Measurements from ENCODE around the gene NACA2. TPM values are rescaled to one million over a fixed set of nuclear protein-coding genes. Genes with fewer than 3 reads are reported as not detected.

NACA2 gene
- total and polyA plus RNA-seq, 2 of the 13 experiments (the other 11 are each of a cell fraction or from before 2014, with no cell fraction given): 0.21 TPM; not detected in 1

DNA sequence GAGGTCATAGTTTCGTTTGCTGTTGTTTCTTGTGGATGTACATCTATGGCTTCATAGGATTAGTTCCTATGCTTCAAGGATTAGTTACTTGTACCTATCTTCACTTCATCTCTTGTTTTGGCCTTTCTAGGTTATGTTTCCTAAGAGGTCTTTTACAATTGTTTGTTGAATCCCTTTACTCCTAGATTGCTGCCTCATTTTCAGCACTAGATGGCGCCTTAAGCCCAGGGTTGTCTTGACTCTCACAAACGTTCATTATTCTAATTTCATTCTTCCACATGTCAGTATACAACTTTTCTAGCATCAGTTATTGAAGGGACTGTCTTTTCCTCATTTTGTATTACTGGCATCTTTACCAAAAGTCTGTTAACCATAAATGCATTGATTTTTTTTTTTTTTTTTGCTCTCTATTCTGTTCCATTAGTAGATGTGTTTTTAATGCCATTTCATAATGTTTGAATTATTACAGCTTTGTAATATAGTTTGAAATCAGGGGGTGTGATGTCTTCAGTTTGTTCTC, 45.0 kb upstream of the NACA2 start (continued):
- TF ChIP-seq STAG1 (CRISPR knock-in tag; IDR thresholded peaks at IDR 0.05) (peak; percentile 98), RAD21 (CRISPR knock-in tag; IDR thresholded peaks at IDR 0.05) (peak; percentile 83), SUZ12 (IDR thresholded peaks at IDR 0.05; ENCODE audit: low read depth, low read length) (no peak)

DNA sequence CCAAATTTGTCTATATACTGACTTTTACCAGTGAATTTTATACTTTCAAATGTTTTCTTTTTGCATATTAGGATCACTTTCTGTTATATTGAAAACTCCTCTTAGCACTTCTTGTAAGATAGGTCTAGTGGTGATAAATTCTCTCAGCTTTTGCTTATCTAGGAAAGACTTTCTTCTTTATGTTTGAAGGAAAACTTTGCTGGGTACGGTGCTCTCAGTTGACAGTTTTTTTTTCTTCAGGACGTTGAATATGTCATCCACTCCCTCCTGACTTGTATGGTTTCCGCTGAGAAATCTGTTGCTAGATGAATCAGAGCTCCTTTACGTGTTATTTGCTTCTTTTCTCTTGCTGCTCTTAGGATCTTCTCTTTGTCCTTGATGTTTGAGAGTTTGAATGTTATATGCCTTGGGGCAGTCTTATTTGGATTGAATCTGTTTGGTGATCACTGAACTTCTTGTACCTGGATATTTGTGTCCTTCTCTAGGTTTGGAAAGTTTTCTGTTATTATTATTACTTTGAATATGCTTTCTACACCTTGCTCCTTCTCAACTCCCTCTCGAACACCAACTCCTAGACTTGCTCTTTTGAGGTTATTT, 44.0 kb upstream of the NACA2 start:
- in situ Hi-C loops (cut with HindIII; ENCODE audit: extremely low pct_ligation_motif_present, low pct_unique_long_range_greater_than_20kb) (loop anchor here (5.0 to 10.0 kb wide), 2 partner anchors 202 to 470 kb away; no protein-coding TSS in a partner anchor), intact Hi-C loops (cut with micrococcal nuclease; ENCODE audit: unreplicated experiment) (no loop called here)
- no peak for FAIRE-seq
- ATAC-seq: no peak
- Histone ChIP-seq H3K4me1 (ENCODE audit: insufficient read depth, low read length) (no peaks in the 10 kb centered on the region), H4K20me1 (ENCODE audit: insufficient read depth, low read length) (no peaks in the 10 kb centered on the region), H3K9ac (ENCODE audit: insufficient read depth, low read depth, low read length) (no peak overlapping the region), H3K9me3 (ENCODE audit: low read length) (peaks cover 5% of the 10 kb centered on the region; the same call in 1 of the 2 replicates), H2AFZ (ENCODE audit: low read length) (no peak overlapping the region), H3K79me2 (ENCODE audit: insufficient read depth, low read length) (no peaks in the 10 kb centered on the region), H3K4me2 (ENCODE audit: low read depth, low read length) (no peak overlapping the region), H3K4me3 (replicated peaks in 1 of 3; ENCODE audit: insufficient read depth in 1 of 3, low read depth in 2 of 3, low read length in 3 of 3) (no peak overlapping the region), H3K27me3 (ENCODE audit: control insufficient read depth in 1 of 2, insufficient read depth in 2 of 2, low read length in 2 of 2) (no peaks in the 10 kb centered on the region), H3K27ac (ENCODE audit: extremely low read length, insufficient read depth, low read length) (no peak overlapping the region), H3K36me3 (replicated peaks in 1 of 2; ENCODE audit: control insufficient read depth in 1 of 2, insufficient read depth in 2 of 2, low read length in 2 of 2) (no peaks in the 10 kb centered on the region)
- TF ChIP-seq ZNF337 (CRISPR knock-in tag; IDR thresholded peaks at IDR 0.05; ENCODE audit: borderline replicate concordance, low read depth) (peak; percentile 45; the same call in 1 of the 2 replicates), ZFP37 (CRISPR knock-in tag; IDR thresholded peaks at IDR 0.05; ENCODE audit: borderline replicate concordance) (no peak), NBN (conservative IDR thresholded peaks at IDR 0.05) (no peak), ZNF790 (CRISPR knock-in tag; IDR thresholded peaks at IDR 0.05; ENCODE audit: borderline replicate concordance) (no peak), ZNF572 (CRISPR knock-in tag; IDR thresholded peaks at IDR 0.05) (no peak), KLF16 (CRISPR knock-in tag; IDR thresholded peaks at IDR 0.05) (no peak), CBX1 (IDR thresholded peaks at IDR 0.05; ENCODE audit: low read depth) (no peak), ATF7-NPFF (CRISPR knock-in tag; IDR thresholded peaks at IDR 0.05; ENCODE audit: low read depth) (no peak)
- TF ChIP-seq, protein P1, sequence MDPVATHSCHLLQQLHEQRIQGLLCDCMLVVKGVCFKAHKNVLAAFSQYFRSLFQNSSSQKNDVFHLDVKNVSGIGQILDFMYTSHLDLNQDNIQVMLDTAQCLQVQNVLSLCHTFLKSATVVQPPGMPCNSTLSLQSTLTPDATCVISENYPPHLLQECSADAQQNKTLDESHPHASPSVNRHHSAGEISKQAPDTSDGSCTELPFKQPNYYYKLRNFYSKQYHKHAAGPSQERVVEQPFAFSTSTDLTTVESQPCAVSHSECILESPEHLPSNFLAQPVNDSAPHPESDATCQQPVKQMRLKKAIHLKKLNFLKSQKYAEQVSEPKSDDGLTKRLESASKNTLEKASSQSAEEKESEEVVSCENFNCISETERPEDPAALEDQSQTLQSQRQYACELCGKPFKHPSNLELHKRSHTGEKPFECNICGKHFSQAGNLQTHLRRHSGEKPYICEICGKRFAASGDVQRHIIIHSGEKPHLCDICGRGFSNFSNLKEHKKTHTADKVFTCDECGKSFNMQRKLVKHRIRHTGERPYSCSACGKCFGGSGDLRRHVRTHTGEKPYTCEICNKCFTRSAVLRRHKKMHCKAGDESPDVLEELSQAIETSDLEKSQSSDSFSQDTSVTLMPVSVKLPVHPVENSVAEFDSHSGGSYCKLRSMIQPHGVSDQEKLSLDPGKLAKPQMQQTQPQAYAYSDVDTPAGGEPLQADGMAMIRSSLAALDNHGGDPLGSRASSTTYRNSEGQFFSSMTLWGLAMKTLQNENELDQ (CRISPR knock-in tag; IDR thresholded peaks at IDR 0.05; ENCODE audit: borderline replicate concordance): no peak
- ChIA-PET POLR2A (no interaction called here), CTCF (ENCODE audit: low intra/inter-chr PET ratio, low total read pairs) (interaction anchor here (2.0 to 3.5 kb wide), 2 partner anchors 202 to 474 kb away, joined by 8 to 73 read pairs; no protein-coding TSS in a partner anchor)
- no TSS peak for BruUV-seq (replicated peaks)
- WGBS (ENCODE audit: low lambda C conversion rate): 2% methylated on average over 5 of the region's 5 CpGs
- no peak for DNase-seq (ENCODE audit: low spot score)

Data from HepG2 (cell line).